Hepatocyte (in vitro differentiated cells): ENCODE results near the gene KIF6.

ENCODE experiments used
- CTCF ChIP-seq: fragments of 200-600 bp; sonication (generic); IDR thresholded peaks from 2 replicates; pipeline ENCODE4 v1.5.1; 2016; ENCODE audit warnings: antibody characterized with exemption, mild to moderate bottlenecking; ENCODE audit not compliant: poor library complexity
- EZH2 ChIP-seq: fragments of 200-600 bp; sonication (generic); IDR thresholded peaks from 2 replicates; pipeline ENCODE4 v1.6.1; 2016; ENCODE audit warnings: antibody characterized with exemption, mild to moderate bottlenecking, borderline replicate concordance
- EZH2phosphoT487 ChIP-seq: fragments of 200-600 bp; sonication (generic); IDR thresholded peaks from one replicate; pipeline ENCODE4 v1.6.1; 2018; ENCODE audit warnings: antibody characterized with exemption, mild to moderate bottlenecking, low read depth, moderate library complexity; ENCODE audit not compliant: unreplicated experiment, severe bottlenecking

GRCh38 chr6:39302011-39302410, 423.2 kb downstream of the KIF6 start:
- TF ChIP-seq CTCF = no peak
- no peak for TF ChIP-seq EZH2
- no peak for TF ChIP-seq EZH2phosphoT487
